T-helper 1 cell treated with Interleukin-12 subunit alpha and Interleukin-12 subunit beta and Interleukin-4 antibody, amounts not matched to agents 30 μg/mL and 1 μg/mL, for 36 hours (primary cell): ENCODE measurements around the gene DEFB127.
"Not testable (repeated sequence)": the region's sequence is repeated elsewhere in the genome, so short reads cannot be mapped to it uniquely, and the experiment has no call there.

Experiments used
- H3K27ac Mint-ChIP-seq: one replicate; pipeline ENCODE4 v1.8.0; 2021; ENCODE audit warnings: mild to moderate bottlenecking, mixed read lengths
- H3K27me3 Mint-ChIP-seq: one replicate; pipeline ENCODE4 v1.8.0; 2021; ENCODE audit warnings: low read depth, mixed read lengths
- H3K36me3 Mint-ChIP-seq: one replicate; pipeline ENCODE4 v1.8.0; 2021; ENCODE audit warnings: low read depth, mixed read lengths
- H3K4me1 Mint-ChIP-seq: one replicate; pipeline ENCODE4 v1.8.0; 2021; ENCODE audit warnings: low read depth, mixed read lengths
- H3K4me3 Mint-ChIP-seq: one replicate; pipeline ENCODE4 v1.8.0; 2021; ENCODE audit warnings: mild to moderate bottlenecking, moderate library complexity, mixed read lengths
- H3K9me3 Mint-ChIP-seq: one replicate; pipeline ENCODE4 v1.8.0; 2021; ENCODE audit warnings: mixed read lengths

The DEFB127 gene

GRCh38 chr20:203630-204029, 46.4 kb downstream of the DEFB127 start:
- H3K4me3 Mint-ChIP-seq, H3K9me3 Mint-ChIP-seq, H3K36me3 Mint-ChIP-seq, H3K4me1 Mint-ChIP-seq, H3K27ac Mint-ChIP-seq: not testable (repeated sequence)
- H3K27me3 Mint-ChIP-seq: peaks cover 37% of the 10 kb centered on the region
